Activated T-cell treated with anti-CD3 and anti-CD28 coated beads, Interleukin-2, amount 50 U/mL, for 4 hours (primary cell): ENCODE measurements around the gene ORC2. TPM values are rescaled to one million over a fixed set of nuclear protein-coding genes. Genes with fewer than 3 reads are reported as not detected.
"Not testable (repeated sequence)": the region's sequence is repeated elsewhere in the genome, so short reads cannot be mapped to it uniquely, and the experiment has no call there.

ENCODE experiments used
- ATAC-seq, 2 donors: fragments of 200-7000 bp; cut with Tn5 transposase; one replicate each; pipeline ENCODE4 v1.10.0; 2021
- DNase-seq: peaks from one replicate; pipeline ENCODE4 v3.0.0-alpha.2; 2020
- H3K27me3 Mint-ChIP-seq: one replicate; pipeline ENCODE4 v1.8.0; 2021; ENCODE audit warnings: low read depth, mixed read lengths
- H3K36me3 Mint-ChIP-seq: one replicate; pipeline ENCODE4 v1.8.0; 2022; ENCODE audit warnings: mixed read lengths; ENCODE audit not compliant: insufficient read depth
- H3K4me1 Mint-ChIP-seq: one replicate; pipeline ENCODE4 v1.8.0; 2021; ENCODE audit warnings: low read depth, mixed read lengths
- H3K4me3 Mint-ChIP-seq: one replicate; pipeline ENCODE4 v1.8.0; 2021; ENCODE audit warnings: mild to moderate bottlenecking, moderate library complexity, mixed read lengths
- H3K9me3 Mint-ChIP-seq: one replicate; pipeline ENCODE4 v1.8.0; 2021; ENCODE audit warnings: mixed read lengths
- total RNA-seq, 3 donors: library from RNA; stranded (reverse); gene quantifications; one replicate each; pipeline ENCODE4 v1.2.1, GENCODE V29; 2021

The ORC2 gene
- 10 to 100 TPM; 42.7 to 52.4 (median 45.9) TPM for total RNA-seq

DNA sequence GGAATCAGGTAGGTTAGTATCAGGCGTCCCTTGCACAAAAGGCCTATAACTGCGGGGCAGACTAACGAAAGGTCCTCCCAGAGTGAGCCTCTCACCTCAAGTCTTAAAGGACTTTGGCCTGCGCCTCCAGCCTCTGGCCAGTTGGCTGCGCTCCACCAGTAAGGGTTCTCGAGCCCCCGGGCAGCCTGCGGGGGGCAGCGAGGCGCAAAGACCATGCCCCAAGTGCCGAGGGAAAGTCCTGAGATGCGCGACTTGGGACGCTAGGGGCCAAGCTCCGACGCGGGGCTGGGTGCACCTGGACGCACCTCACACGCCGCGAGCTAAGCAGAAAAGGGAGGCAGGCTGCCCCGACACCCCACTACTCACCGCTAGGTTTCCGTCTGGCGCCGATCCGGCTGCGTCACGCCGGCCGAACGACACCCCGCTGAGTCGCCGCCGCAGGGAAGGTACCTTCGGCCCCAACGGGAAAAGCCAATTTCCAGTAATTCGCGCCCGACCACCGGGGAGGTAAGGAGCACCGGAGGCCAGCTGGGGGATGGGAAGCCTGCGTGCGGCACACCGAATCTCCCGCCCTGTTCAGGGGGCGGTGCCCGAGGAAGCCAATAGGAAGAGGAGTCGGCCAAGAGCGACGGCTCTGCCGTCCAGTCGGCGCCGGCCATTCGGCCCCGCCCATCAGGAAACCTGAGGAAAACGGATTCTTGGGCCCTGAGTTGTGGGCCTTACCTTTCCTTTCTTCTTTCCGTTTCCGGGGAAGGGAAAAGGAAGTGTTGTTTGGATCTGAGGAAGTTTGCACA lies at the start of gene ORC2:
Gene ORC2 (minus strand): TSS at position 537 of the 794 bp plus-strand sequence. CDS start 5,537 bp downstream, outside the sequence.
- peaks cover 63% of the 10 kb centered on the region for H3K4me1 Mint-ChIP-seq
- ATAC-seq (peak; percentile 97 to 98), DNase-seq (peak; percentile 88)
- H3K4me3 Mint-ChIP-seq: peak within 1 kb of the TSS; percentile 91
- no peaks in the 10 kb centered on the region for H3K9me3 Mint-ChIP-seq
- peaks cover 10% of the 10 kb centered on the region for H3K36me3 Mint-ChIP-seq
- H3K27me3 Mint-ChIP-seq: no peaks in the 10 kb centered on the region

DNA sequence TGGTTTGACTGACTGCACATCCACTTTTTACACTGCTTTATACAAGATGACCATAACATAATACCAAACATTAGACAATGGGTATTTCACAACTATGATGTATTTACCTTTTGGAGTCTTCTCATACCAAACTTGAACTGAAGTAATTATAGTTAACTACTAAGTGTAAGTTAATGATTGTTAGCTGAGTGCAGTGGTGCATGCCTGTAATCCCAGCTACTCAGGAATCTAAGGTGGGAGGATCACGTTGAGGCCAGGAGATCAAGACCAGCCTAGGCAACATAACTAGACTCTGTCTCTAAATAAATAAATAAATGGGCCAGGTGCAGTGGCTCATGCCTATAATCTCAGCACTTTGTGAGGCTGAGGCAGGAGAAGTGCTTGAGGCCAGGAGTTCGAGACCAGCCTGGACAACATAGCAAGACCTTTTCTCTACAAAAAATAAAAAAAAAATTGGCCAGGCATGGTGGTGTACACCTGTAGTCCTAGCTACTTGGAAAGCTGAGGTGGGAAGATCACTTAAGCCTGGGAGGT lies 44.9 kb upstream of the ORC2 start:
- peaks cover 16% of the 10 kb centered on the region for H3K36me3 Mint-ChIP-seq
- H3K27me3 Mint-ChIP-seq: no peaks in the 10 kb centered on the region
- no peak overlapping the region for H3K4me3 Mint-ChIP-seq
- no peaks in the 10 kb centered on the region for H3K9me3 Mint-ChIP-seq
- ATAC-seq: no peak
- DNase-seq: no peak
- H3K4me1 Mint-ChIP-seq: no peaks in the 10 kb centered on the region

DNA sequence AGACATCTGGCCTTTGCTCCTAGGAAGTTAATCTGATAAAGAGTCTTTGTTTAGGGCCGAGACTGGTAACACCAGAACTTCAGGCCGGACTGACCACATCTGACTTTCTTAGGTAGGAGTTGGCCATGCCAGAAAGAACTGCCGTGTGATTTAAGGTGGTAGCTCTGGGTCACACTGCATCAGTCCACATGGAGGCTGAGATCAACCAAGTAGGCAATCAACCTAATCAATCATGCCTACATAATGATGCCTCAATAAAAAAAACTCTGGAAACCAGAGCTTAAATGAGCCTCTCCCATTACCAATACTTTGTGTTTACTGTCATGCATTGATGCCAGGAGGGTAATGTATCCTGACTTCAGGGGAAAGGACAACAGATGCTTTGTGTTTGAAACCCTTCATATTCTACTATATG lies 44.1 kb upstream of the ORC2 start:
- no peak for DNase-seq
- Mint-ChIP-seq H3K4me1 (no peaks in the 10 kb centered on the region), H3K36me3 (peaks cover 16% of the 10 kb centered on the region), H3K4me3 (no peak overlapping the region), H3K27me3 (no peaks in the 10 kb centered on the region), H3K9me3 (no peaks in the 10 kb centered on the region)
- ATAC-seq: no peak

DNA sequence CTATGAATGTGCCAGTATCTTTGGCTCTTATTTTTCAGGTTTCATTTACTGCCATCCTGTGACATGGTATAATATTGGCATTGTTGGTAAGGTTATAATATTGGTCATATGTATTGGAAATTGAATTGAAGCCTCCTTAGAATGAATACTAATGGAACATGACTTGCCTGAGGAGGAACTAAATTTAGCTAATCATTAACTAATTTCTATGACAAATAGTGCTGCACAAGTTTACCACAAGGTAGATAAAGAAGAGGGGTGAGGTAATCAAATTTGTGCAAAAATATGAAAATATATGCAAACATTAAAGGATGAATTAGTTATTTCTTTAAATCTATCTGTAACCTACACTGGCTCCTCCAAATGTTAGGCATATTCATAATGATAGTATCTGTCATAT lies 43.2 kb upstream of the ORC2 start:
- no peak overlapping the region for H3K4me3 Mint-ChIP-seq
- no peaks in the 10 kb centered on the region for H3K27me3 Mint-ChIP-seq
- DNase-seq: no peak
- no peak for ATAC-seq
- H3K9me3 Mint-ChIP-seq: no peaks in the 10 kb centered on the region
- peaks cover 16% of the 10 kb centered on the region for H3K36me3 Mint-ChIP-seq
- H3K4me1 Mint-ChIP-seq: no peaks in the 10 kb centered on the region

DNA sequence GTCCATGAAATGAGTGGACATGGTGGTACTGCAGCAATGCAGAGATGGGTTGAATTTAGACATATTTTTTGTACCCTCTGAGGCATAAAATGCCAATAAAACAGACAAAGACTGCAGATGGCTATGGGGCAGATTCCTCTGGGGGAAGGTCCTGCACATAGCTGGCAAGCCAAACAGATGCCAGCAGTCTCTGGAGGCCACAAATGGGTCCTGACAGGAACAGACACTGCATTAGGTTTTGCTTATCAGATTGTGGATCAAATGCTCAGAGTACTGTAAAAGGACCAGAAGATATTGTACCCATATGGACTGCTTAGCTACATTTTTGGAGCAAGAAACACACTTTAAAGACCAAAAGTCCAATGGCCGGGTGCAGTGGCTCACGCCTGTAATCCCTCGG lies 40.9 kb upstream of the ORC2 start:
- H3K9me3 Mint-ChIP-seq: no peaks in the 10 kb centered on the region
- ATAC-seq (no peak), DNase-seq (no peak)
- H3K27me3 Mint-ChIP-seq: no peaks in the 10 kb centered on the region
- H3K4me1 Mint-ChIP-seq: no peaks in the 10 kb centered on the region
- H3K4me3 Mint-ChIP-seq: no peak overlapping the region
- peaks cover 14% of the 10 kb centered on the region for H3K36me3 Mint-ChIP-seq

DNA sequence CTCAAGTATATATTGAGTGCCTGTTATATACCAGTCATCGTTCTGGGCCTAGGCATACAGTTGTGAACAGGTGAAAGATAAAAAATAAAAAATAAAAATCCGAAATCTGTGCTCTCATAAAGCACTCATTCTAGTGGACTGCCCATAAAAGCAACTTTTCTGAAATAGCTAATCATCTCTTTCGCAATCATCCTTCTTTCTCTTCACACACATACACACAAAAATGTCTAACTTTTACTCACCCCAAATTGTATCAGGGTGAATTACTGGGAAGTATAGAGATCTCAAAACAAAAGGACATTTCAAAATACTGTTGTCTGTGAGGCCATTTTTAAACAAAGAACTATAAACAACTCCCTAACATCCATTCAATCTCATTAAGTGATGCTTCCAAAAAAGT lies 29.6 kb upstream of the ORC2 start:
- Mint-ChIP-seq H3K9me3 (no peaks in the 10 kb centered on the region), H3K4me3 (no peak overlapping the region), H3K27me3 (no peaks in the 10 kb centered on the region), H3K36me3 (peaks cover 20% of the 10 kb centered on the region), H3K4me1 (no peaks in the 10 kb centered on the region)
- no peak for ATAC-seq
- DNase-seq: no peak

DNA sequence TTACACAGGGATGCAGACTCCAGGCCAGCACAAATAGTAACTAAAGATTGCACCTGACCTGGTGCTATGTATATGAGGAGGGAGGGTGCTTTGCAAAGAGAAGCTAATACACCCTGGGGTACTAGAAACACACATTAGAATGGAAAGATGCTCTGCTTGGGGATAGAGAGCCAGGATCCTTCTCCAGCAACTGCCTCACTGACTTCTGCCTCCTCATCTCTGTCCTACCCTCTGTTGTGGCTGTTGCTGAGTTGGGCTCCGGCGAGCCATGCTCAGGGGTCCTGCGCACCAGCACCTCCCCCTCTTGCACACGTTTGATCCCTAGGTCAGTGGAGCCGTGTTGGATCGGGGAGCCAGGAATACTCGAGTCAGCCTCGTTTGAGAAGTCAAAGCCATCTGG lies 23.7 kb upstream of the ORC2 start:
- peaks cover 12% of the 10 kb centered on the region for H3K36me3 Mint-ChIP-seq
- no peak overlapping the region for H3K4me3 Mint-ChIP-seq
- no peak for ATAC-seq
- H3K9me3 Mint-ChIP-seq: no peaks in the 10 kb centered on the region
- H3K27me3 Mint-ChIP-seq: no peaks in the 10 kb centered on the region
- DNase-seq: no peak
- no peaks in the 10 kb centered on the region for H3K4me1 Mint-ChIP-seq

DNA sequence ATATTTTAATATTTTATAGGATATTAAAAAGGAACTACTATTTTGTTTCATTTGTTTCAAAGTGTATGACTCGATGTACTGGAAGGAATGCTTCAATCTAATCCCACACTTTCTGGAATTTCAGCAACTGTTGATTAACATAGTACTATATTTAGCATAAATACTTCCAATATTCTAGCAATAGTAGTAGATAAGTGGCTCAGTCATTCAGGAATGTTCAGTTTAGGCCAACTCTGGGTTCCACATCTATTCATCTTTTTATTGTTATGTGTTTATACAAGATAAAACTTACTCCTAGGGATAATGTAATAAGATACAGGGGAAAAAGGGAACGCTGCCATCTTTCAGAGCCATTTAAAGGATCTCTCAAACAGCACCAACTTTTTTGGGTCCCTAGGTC lies 22.3 kb upstream of the ORC2 start:
- Mint-ChIP-seq H3K4me3 (no peak overlapping the region), H3K9me3 (no peaks in the 10 kb centered on the region), H3K27me3 (no peaks in the 10 kb centered on the region), H3K36me3 (peaks cover 15% of the 10 kb centered on the region), H3K4me1 (no peaks in the 10 kb centered on the region)
- DNase-seq (no peak), ATAC-seq (no peak)

DNA sequence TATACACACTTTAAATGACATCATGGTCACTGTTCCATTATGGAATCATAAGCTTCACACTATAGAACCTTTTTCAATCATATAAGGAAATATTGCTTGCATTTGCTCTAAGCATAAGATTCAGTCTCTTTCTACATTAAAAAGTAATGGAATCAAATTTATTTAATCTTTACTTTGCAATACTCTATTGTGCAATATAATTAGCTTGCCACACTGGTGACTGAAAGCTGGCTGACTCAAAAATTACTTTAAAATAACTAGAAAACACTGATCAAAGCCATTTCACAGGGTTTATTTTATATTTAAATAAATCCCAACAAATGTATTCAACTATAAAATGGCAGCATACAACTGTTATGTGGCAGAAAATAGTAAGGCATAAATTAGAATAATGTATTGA lies 13.2 kb upstream of the ORC2 start:
- Mint-ChIP-seq H3K9me3 (no peaks in the 10 kb centered on the region), H3K4me3 (no peak overlapping the region), H3K36me3 (peaks cover 7% of the 10 kb centered on the region), H3K4me1 (peaks cover 2% of the 10 kb centered on the region), H3K27me3 (no peaks in the 10 kb centered on the region)
- DNase-seq (no peak), ATAC-seq (no peak)

DNA sequence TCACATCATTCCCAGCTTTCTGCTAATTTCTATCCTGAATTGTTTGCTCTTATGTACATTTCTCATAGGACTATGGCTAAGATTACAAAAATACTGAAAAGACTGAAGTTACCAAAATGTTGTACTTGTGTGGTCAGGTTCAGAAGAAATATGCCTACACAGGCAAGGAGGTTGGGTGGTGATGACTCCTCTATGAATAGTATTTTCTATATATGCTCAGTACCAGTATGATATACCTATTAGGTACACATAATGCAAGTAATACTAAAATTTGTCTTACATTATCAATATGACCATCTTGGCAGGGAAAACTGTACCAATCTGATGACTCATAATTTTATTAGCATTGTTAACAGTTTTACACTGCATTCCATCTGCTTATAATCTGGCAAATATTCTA lies 12.2 kb upstream of the ORC2 start:
- DNase-seq (no peak), ATAC-seq (peak in 1 of 2 donors; percentile 35)
- Mint-ChIP-seq H3K4me1 (peaks cover 2% of the 10 kb centered on the region), H3K4me3 (no peak overlapping the region), H3K9me3 (no peaks in the 10 kb centered on the region), H3K27me3 (no peaks in the 10 kb centered on the region), H3K36me3 (peaks cover 3% of the 10 kb centered on the region)

DNA sequence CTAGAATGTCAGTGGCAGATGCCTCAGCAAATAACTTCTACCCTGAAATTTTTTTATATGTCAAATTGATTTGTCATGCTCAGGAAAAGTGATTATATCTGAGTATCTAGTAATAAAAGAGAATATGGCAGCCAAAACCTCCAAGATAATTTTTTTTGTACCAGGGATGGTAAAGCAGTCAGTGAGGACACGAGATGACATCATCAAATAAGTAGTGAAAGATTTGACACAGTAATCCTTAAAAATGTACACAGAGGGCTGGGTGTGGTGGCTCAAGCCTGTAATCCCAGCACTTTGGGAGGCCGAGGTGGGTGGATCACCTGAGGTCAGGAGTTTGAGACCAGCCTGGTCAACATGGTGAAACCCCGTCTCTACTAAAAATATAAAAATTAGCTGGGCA lies 6.6 kb upstream of the ORC2 start:
- not testable (repeated sequence) for ATAC-seq, DNase-seq, H3K36me3 Mint-ChIP-seq, H3K4me3 Mint-ChIP-seq, H3K9me3 Mint-ChIP-seq, H3K27me3 Mint-ChIP-seq
- H3K4me1 Mint-ChIP-seq: peaks cover 28% of the 10 kb centered on the region

DNA sequence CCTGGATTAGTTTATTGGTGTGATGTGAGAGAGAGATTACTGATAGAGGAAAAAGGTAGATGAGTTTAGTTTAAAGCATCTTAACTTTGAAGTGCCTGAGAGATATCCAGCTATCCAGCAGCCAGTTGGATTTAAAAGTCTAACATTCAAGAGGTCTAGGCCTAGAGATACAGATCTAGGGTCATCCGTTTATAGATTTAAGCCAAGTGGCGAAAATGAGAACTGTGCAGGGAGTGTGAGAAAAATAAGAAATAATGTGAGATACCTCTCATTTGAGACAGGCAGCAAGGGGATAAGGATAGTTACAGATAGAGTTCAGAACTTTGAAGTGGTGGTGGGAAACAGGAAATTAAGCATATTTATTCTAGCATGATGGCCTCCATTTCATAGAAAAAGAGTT lies 5.3 kb upstream of the ORC2 start:
- H3K9me3 Mint-ChIP-seq: no peaks in the 10 kb centered on the region
- DNase-seq (no peak), ATAC-seq (no peak)
- peaks cover 39% of the 10 kb centered on the region for H3K4me1 Mint-ChIP-seq
- H3K27me3 Mint-ChIP-seq: no peaks in the 10 kb centered on the region
- no peak overlapping the region for H3K4me3 Mint-ChIP-seq
- H3K36me3 Mint-ChIP-seq: peaks cover 7% of the 10 kb centered on the region

DNA sequence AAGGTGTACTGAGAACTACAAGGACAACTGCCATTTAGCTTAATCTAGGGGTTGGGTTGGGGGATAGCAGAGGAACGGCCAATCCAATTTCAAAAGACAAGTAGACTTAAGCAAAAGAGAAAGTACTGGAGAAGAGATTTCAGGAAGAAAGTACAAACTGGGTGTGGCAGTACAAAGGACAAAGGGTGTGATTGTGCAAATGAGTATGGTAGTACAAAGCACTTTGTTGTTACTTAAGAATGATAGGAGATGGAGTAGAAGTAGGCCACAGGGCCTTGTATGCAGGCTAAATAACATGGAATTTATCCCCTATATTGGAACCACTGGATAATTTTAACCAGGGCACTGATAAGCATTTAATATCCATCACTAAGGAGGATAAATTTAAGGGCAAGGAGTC lies 4.7 kb upstream of the ORC2 start:
- Mint-ChIP-seq H3K27me3 (no peaks in the 10 kb centered on the region), H3K4me3 (no peak overlapping the region), H3K4me1 (peaks cover 41% of the 10 kb centered on the region), H3K9me3 (no peaks in the 10 kb centered on the region), H3K36me3 (peaks cover 7% of the 10 kb centered on the region)
- DNase-seq: no peak
- ATAC-seq: no peak

DNA sequence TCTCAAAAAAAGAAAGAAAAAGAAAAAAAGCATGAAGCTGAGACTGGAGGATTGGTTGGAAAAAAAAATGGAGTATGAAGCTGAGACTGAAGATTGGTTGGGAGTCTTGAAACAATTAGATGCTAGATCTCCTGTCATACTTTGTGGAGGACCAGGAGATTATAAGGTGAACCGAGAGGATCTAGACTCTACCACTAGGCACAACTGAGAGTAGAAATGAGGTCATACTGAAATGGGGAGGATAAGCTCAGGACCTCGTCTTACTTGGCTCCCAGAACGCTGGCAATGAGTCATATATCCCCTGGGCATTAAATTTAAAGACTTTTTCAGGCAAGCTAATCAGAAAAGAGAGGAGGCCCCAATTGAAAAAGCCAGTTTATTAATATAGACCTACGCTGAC lies 3.3 kb upstream of the ORC2 start:
- H3K4me1 Mint-ChIP-seq: peaks cover 53% of the 10 kb centered on the region
- peaks cover 9% of the 10 kb centered on the region for H3K36me3 Mint-ChIP-seq

DNA sequence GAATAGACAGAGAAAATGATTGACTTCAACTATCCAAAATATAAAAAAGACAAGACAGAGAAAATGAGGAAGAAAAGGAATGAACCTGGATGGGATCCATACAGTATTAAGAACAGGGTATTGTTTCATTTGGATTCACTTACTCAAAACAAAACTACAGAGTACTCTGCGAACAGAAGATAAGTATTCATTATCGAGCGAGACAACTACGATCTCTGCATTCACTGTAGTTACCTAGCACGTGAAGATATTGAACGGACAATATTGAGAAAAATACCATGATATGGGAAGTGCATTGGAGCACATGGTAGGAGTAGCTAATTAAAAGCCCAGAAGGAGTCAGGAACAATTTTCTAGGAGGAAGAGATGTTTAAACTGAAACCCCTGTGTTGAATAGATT lies 1.0 kb upstream of the ORC2 start:
- H3K4me3 Mint-ChIP-seq: peak overlapping the region; percentile 91
- H3K27me3 Mint-ChIP-seq: no peaks in the 10 kb centered on the region
- ATAC-seq (no peak), DNase-seq (no peak)
- H3K4me1 Mint-ChIP-seq: peaks cover 63% of the 10 kb centered on the region
- peaks cover 7% of the 10 kb centered on the region for H3K36me3 Mint-ChIP-seq
- H3K9me3 Mint-ChIP-seq: no peaks in the 10 kb centered on the region

More for the DNA sequence above, 3.3 kb upstream of the ORC2 start:
- no peaks in the 10 kb centered on the region for H3K9me3 Mint-ChIP-seq
- H3K4me3 Mint-ChIP-seq: no peak overlapping the region
- ATAC-seq (no peak), DNase-seq (no peak)
- H3K27me3 Mint-ChIP-seq: no peaks in the 10 kb centered on the region
